ENCODE measurements around the gene GLI3. TPM values are rescaled to one million over a fixed set of nuclear protein-coding genes. Genes with fewer than 3 reads are reported as not detected.

Gene GLI3
- total and polyA plus RNA-seq, 8 donors, result 0.29 to 7.0 (median 2.3) TPM

DNA sequence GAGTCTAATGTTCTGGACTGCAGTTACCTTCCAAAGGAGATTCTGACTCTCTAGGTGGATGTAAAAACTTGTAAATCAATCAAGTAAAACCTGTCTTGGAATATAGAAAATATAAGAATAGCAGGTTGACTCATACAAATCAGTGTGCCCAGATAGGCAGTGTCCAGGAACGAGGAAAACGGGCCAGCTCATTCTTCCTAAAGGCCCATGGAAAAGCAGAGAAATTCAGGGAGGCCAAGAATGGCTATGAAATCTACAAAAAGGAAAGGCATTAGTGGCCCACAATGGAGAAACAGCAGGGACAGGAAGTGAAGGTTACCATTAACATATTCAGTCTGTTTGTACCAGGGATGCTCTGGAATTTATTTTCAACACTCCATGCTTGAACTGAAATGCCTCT lies 14.9 kb downstream of the GLI3 start:
- Histone ChIP-seq H3K27ac (no peak overlapping the region), H3K36me3 (no peaks in the 10 kb centered on the region), H3K9me3 (no peaks in the 10 kb centered on the region), H3K4me3 (no peak overlapping the region), H3K4me1 (peaks cover 0 to 21% (median 2%) of the 10 kb centered on the region in 4 donors), H3K27me3 (no peaks in the 10 kb centered on the region)
- DNase-seq, result no peak
- intact Hi-C loops (cut with DNase I; ENCODE audit: low total_unique reads), result no loop called here
- TF ChIP-seq EP300 (IDR thresholded peaks at IDR 0.05), result no peak
- TF ChIP-seq, protein P1, sequence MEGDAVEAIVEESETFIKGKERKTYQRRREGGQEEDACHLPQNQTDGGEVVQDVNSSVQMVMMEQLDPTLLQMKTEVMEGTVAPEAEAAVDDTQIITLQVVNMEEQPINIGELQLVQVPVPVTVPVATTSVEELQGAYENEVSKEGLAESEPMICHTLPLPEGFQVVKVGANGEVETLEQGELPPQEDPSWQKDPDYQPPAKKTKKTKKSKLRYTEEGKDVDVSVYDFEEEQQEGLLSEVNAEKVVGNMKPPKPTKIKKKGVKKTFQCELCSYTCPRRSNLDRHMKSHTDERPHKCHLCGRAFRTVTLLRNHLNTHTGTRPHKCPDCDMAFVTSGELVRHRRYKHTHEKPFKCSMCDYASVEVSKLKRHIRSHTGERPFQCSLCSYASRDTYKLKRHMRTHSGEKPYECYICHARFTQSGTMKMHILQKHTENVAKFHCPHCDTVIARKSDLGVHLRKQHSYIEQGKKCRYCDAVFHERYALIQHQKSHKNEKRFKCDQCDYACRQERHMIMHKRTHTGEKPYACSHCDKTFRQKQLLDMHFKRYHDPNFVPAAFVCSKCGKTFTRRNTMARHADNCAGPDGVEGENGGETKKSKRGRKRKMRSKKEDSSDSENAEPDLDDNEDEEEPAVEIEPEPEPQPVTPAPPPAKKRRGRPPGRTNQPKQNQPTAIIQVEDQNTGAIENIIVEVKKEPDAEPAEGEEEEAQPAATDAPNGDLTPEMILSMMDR (IDR thresholded peaks at IDR 0.05), result no peak
- no peak for TF ChIP-seq POLR2AphosphoS5 (IDR thresholded peaks at IDR 0.05)
- no peak for TF ChIP-seq POLR2A (IDR thresholded peaks at IDR 0.05)
- whole genome bisulfite sequencing, 5 donors, result 84 to 98% (median 93%) methylated on average over 2 of the region's 2 CpGs

DNA sequence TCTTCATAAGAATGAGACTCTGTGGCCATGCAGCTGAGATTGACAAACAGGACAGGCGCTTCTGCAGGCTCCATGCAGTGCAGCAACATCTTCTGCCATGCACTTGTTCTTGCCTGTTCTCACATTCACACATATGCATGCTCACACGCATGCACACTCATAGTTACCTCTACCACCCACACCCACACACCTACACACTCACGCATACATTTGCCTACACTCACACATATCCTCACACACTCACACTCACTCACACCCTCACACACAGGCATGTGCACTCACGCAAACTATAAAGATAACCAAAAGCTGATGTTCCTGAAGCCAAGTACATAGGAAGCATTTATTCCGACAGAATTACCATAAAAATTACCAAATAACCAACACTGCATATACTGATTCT lies 15.7 kb downstream of the GLI3 start:
- Histone ChIP-seq H3K36me3 (no peaks in the 10 kb centered on the region), H3K4me1 (peaks cover 0 to 22% (median 3%) of the 10 kb centered on the region in 4 donors), H3K27ac (no peak overlapping the region), H3K27me3 (no peaks in the 10 kb centered on the region), H3K9me3 (no peaks in the 10 kb centered on the region), H3K4me3 (no peak overlapping the region)
- intact Hi-C loops (cut with DNase I; ENCODE audit: low total_unique reads), result no loop called here
- no peak for TF ChIP-seq EP300 (IDR thresholded peaks at IDR 0.05)
- TF ChIP-seq, protein P1 (IDR thresholded peaks at IDR 0.05), result no peak
- TF ChIP-seq POLR2A (IDR thresholded peaks at IDR 0.05), result no peak
- no peak for TF ChIP-seq POLR2AphosphoS5 (IDR thresholded peaks at IDR 0.05)
- no peak for DNase-seq
- WGBS, 5 donors, result 90 to 94% (median 93%) methylated on average over 5 of the region's 5 CpGs

DNA sequence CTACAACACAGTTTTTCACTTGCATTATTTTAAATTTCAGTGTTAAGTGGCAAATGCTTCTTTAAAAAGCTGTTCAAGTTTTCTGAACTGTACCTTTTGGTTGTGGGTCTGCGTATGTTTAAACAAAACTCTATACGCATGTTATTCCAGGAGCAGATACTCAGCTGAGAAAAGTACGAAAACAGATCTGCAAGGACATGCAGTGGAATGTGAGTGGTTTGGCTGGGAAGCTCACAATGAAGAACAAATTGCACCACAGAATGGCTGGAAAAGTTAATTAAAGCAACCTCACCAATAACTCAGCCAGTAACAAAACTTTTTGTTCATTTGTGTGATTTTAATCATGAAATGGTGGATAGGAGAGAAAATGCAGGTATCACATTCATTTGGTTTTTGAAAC lies 17.6 kb downstream of the GLI3 start:
- intact Hi-C loops (cut with DNase I; ENCODE audit: low total_unique reads), result no loop called here
- Histone ChIP-seq H3K4me3 (no peak overlapping the region), H3K36me3 (no peaks in the 10 kb centered on the region), H3K9me3 (no peaks in the 10 kb centered on the region), H3K27ac (no peak overlapping the region), H3K4me1 (peaks cover 0 to 22% (median 3%) of the 10 kb centered on the region in 4 donors), H3K27me3 (no peaks in the 10 kb centered on the region)
- TF ChIP-seq POLR2A (IDR thresholded peaks at IDR 0.05) (no peak), EP300 (IDR thresholded peaks at IDR 0.05) (no peak), POLR2AphosphoS5 (IDR thresholded peaks at IDR 0.05) (no peak)
- TF ChIP-seq, protein P1 (IDR thresholded peaks at IDR 0.05), result no peak
- WGBS, 5 donors, result 80 to 96% (median 86%) methylated on average over 3 of the region's 3 CpGs
- DNase-seq, result no peak

DNA sequence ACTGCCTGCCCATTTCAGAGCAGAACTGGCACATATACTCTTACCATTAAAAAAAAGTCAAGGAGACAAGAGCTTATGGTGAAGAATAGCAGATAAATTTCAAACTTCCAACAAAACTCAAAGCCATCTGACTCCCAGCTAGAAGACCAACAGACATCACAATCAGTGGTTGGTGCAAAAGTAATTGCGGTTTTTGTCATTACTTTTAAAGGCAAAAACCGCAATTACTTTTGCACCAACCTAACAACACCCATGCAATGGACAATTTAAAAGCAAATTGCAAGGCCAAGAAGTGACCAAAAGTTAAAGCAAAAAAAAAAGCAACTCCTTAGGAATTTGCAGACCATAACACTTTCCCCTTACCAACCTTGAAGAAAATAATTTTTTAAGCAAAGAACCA lies 18.8 kb downstream of the GLI3 start:
- intact Hi-C loops (cut with DNase I; ENCODE audit: low total_unique reads), result no loop called here
- Histone ChIP-seq H3K9me3 (no peaks in the 10 kb centered on the region), H3K4me3 (no peak overlapping the region), H3K36me3 (no peaks in the 10 kb centered on the region), H3K27me3 (no peaks in the 10 kb centered on the region), H3K4me1 (peaks cover 0 to 22% (median 3%) of the 10 kb centered on the region in 4 donors), H3K27ac (no peak overlapping the region)
- WGBS, 5 donors, result 76 to 97% (median 92%) methylated on average over 2 of the region's 2 CpGs
- no peak for DNase-seq
- TF ChIP-seq, protein P1 (IDR thresholded peaks at IDR 0.05), result no peak
- TF ChIP-seq POLR2AphosphoS5 (IDR thresholded peaks at IDR 0.05) (no peak), EP300 (IDR thresholded peaks at IDR 0.05) (no peak), POLR2A (IDR thresholded peaks at IDR 0.05) (no peak)

All from stomach (tissue), 9 donors.